Lung (tissue), 12 donors: ENCODE measurements around the gene EMP3. TPM values are rescaled to one million over a fixed set of nuclear protein-coding genes. Genes with fewer than 3 reads are reported as not detected.

Experiments
- ATAC-seq: fragments of 200-7000 bp; cut with Tn5 transposase; one replicate; pipeline ENCODE4 v1.9.1; 2020; ENCODE audit warnings: moderate number of reproducible peaks; ENCODE audit not compliant: insufficient read depth, low FRiP score
- DNase-seq, 3 donors: peaks; one replicate each; pipeline ENCODE4 v3.0.0-alpha.2; 2013 to 2017
- H3K27ac ChIP-seq, 2 donors: one replicate each; pipeline ENCODE4 v1.5.1; 2013; ENCODE audit warnings: mild to moderate bottlenecking in 2 of 2, moderate library complexity in 2 of 2, control low read depth in 1 of 2, inconsistent platforms in 1 of 2, low read depth in 1 of 2, low read length in 1 of 2
- H3K27me3 ChIP-seq, 3 donors: one replicate each; pipeline ENCODE4 v1.5.1; 2013; ENCODE audit warnings: low read length in 2 of 3; ENCODE audit not compliant: control insufficient read depth in 3 of 3, insufficient read depth in 3 of 3
- H3K36me3 ChIP-seq, 4 donors: one replicate each; pipeline ENCODE4 v1.5.1; 2013; ENCODE audit warnings: low read length in 4 of 4, mild to moderate bottlenecking in 1 of 4, moderate library complexity in 1 of 4; ENCODE audit not compliant: control insufficient read depth in 4 of 4, insufficient read depth in 4 of 4
- H3K4me1 ChIP-seq, 5 donors: one replicate each; pipeline ENCODE4 v1.5.1; 2013; ENCODE audit warnings: low read length in 5 of 5, mild to moderate bottlenecking in 2 of 5, moderate library complexity in 1 of 5; ENCODE audit not compliant: control insufficient read depth in 5 of 5, insufficient read depth in 5 of 5
- H3K4me3 ChIP-seq: one replicate; pipeline ENCODE4 v1.5.1; 2013; ENCODE audit warnings: mild to moderate bottlenecking, control low read depth, moderate library complexity
- H3K9ac ChIP-seq, 2 donors: one replicate each; pipeline ENCODE4 v1.5.1; 2013; ENCODE audit warnings: low read length in 2 of 2, control low read depth in 1 of 2; ENCODE audit not compliant: insufficient read depth in 1 of 2
- H3K9me3 ChIP-seq, 4 donors: one replicate each; pipeline ENCODE4 v1.5.1; 2013; ENCODE audit warnings: low read length in 3 of 4, mild to moderate bottlenecking in 1 of 4, moderate library complexity in 1 of 4; ENCODE audit not compliant: control insufficient read depth in 4 of 4, insufficient read depth in 3 of 4
- CTCF ChIP-seq: IDR thresholded peaks from 2 replicates; pipeline ENCODE4 v1.5.1; 2012; ENCODE audit warnings: mild to moderate bottlenecking; ENCODE audit errors: control extremely low read depth, extremely low read depth
- WGBS, 2 donors: extraction: QIAGEN DNeasy Blood & Tissue Kit; methylation state at CpG; one replicate each; pipeline ENCODE4 v1.1.7; 2013; 5-methylcytosine and 5-hydroxymethylcytosine counted together
- polyA plus RNA-seq, 2 donors: library from polyadenylated mRNA; stranded (reverse); fragments of 200-250 nt; gene quantifications; one replicate each; pipeline ENCODE4 v1.2.1, GENCODE V29; 2013
- total RNA-seq, 2 donors: library from RNA; depleted of rRNA in 1 of 2; stranded (reverse); fragments of >200 nt in 1 of 2; gene quantifications; one replicate each; pipeline ENCODE4 v1.2.1, GENCODE V29; 2014 to 2021
- donor health status: control.
- donor health status: control.
- donor health status: Bipolar disorder and iron deficiency.
- donor health status: healthy.
- donor health status: DM: yes; HTN: yes; CAD: no.

Gene EMP3
- total and polyA plus RNA-seq, 4 donors = 36.9 to 276 (median 223) TPM

DNA sequence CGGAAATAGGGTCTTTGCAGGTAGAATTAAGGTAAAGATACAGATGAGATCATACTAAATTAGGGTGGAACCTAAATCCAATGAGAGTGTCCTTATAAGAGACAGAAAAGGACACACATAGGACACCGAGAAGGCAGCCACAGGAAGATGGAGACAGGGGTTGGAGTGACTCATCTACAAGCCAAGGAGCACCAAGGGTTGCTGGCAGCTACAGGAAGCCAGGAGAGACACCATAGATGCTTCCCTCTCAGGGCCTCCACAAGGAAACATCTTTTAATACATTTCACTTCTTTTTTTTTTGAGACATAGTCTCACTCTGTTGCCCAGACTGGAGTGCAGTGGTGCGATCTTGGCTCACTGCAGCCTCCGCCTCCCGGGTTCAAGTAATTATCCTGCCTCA, 28.3 kb downstream of the EMP3 start:
- H3K4me1 ChIP-seq = no peaks in the 10 kb centered on the region
- DNase-seq = no peak
- no peak overlapping the region for H3K9ac ChIP-seq
- ATAC-seq = no peak
- H3K36me3 ChIP-seq = no peaks in the 10 kb centered on the region
- no peak overlapping the region for H3K4me3 ChIP-seq
- no peaks in the 10 kb centered on the region for H3K9me3 ChIP-seq
- TF ChIP-seq CTCF = no peak
- H3K27ac ChIP-seq = no peak overlapping the region
- H3K27me3 ChIP-seq = no peaks in the 10 kb centered on the region
- WGBS, 2 donors = 88 to 89% methylated on average over 5 of the region's 5 CpGs

DNA sequence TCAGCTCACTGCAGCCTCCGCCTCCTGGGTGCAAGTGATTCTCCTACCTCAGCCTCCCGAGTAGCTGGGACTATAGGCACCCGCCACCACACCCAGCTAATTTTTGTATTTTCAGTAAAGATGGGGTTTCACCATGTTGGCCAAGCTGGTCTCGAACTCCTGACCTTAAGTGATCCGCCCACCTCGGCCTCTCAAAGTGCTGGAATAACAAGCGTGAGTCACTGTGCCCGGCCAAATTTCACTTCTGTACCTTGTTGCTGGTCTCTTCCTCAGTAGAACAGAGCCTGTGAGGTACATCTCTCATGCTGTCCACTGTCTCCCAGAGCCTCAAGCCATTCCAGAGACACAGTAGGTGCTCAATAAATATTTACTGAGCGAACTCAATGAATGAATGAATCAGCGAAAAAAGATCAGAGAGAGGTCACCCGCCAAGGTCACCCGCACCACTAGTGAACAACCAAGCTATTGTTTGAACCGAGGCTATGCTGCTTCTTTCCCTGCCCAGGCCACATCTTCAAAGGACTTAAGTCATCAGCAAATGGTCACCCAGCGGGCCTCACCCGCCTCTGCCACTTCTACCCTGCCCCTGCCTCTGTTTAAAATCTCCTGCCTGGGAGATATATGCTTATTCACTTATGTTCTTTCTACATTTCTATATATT, 29.1 kb downstream of the EMP3 start:
- TF ChIP-seq CTCF = no peak
- H3K4me1 ChIP-seq = no peaks in the 10 kb centered on the region
- H3K9me3 ChIP-seq = no peaks in the 10 kb centered on the region
- H3K9ac ChIP-seq = no peak overlapping the region
- no peaks in the 10 kb centered on the region for H3K27me3 ChIP-seq
- 91 to 94% methylated on average over 15 of the region's 15 CpGs for WGBS, 2 donors
- no peaks in the 10 kb centered on the region for H3K36me3 ChIP-seq
- DNase-seq (peak in 1 of 3 donors; percentile 28), ATAC-seq (no peak)
- H3K4me3 ChIP-seq = no peak overlapping the region
- no peak overlapping the region for H3K27ac ChIP-seq

DNA sequence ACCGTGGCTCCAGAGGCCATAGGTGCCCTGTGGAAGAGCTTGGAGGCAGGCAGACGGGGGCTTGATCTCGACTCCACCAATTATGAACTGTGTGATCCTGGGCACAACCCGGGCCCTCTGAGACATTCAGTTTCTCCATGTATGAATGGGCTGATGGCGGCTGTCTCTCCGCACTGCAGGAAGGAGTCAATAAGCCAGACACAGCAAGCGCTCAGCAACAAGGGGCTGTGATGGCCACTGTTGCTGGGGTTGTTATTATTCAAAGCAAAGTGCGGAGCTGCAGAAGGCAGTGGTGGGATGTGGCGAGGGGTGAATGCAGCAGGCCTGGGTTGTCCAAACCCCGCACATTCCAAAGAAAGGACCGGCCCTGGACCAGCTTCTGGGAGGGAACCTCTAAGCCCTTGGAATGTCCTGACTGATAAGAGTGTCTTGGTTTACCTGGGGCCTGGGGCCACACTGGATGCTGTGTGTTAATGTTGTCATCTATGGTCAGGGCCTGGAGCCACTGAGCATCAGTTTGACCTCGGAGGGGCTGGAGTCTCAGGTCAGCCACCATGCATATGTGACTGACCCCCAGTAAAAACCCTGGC, 30.1 kb downstream of the EMP3 start:
- Histone ChIP-seq H3K9me3 (no peaks in the 10 kb centered on the region), H3K4me3 (no peak overlapping the region), H3K36me3 (no peaks in the 10 kb centered on the region), H3K9ac (no peak overlapping the region), H3K27ac (no peak overlapping the region), H3K27me3 (no peaks in the 10 kb centered on the region), H3K4me1 (no peaks in the 10 kb centered on the region)
- TF ChIP-seq CTCF = no peak
- no peak for DNase-seq
- no peak for ATAC-seq
- WGBS, 2 donors = 88 to 92% methylated on average over 12 of the region's 12 CpGs
